NB4 (cell line): ENCODE results near the gene DUSP5.

ENCODE experiments used
- CTCF ChIP-seq: IDR thresholded peaks from one replicate; pipeline ENCODE4 v1.5.1; 2012; ENCODE audit warnings: low read depth, low read length
- MYC ChIP-seq: IDR thresholded peaks from 2 replicates; pipeline ENCODE4 v1.6.1; 2011; ENCODE audit warnings: low read depth, low read length
- POLR2A ChIP-seq: IDR thresholded peaks from 2 replicates; pipeline ENCODE4 v1.6.1; 2011; ENCODE audit warnings: mild to moderate bottlenecking; ENCODE audit not compliant: insufficient read length; ENCODE audit errors: extremely low read depth

GRCh38 chr10:110510086-110510485 lies 12.4 kb downstream of the DUSP5 start:
- TF ChIP-seq CTCF (no peak), POLR2A (no peak), MYC (no peak)
